NCI-H226 (cell line): ENCODE data around the gene AIFM3.

Experiments used
- DNase-seq: peaks from one replicate; pipeline ENCODE4 v3.0.0-alpha.2; 2015

Gene AIFM3

DNA sequence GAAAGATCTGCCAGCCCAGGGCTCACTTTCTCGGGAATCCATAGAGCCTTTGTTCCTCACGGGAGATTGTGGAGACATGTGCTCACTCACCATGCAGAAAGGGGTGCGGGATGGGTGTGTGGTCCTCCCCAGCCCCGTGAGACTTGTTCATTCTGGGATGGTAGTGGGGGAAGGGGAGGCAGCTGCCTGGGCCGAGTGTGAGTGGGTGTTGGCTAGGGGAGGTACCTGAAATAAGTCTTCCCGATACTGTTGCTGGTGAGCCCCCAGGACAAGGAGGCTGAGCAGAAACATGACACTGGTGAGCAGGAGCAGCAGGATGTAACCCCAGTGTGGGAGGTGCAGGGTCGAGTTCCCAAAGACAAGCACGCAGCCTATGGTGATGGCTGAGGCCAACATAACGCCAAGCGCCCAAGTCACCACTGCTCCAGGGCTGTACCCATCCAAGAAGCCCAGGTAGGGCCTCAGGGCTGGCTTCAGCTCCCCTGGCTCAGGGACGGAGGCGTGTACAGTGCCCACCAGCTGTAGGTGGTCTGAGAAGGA is 62.5 kb downstream of the AIFM3 start:
- DNase-seq, result no peak

DNA sequence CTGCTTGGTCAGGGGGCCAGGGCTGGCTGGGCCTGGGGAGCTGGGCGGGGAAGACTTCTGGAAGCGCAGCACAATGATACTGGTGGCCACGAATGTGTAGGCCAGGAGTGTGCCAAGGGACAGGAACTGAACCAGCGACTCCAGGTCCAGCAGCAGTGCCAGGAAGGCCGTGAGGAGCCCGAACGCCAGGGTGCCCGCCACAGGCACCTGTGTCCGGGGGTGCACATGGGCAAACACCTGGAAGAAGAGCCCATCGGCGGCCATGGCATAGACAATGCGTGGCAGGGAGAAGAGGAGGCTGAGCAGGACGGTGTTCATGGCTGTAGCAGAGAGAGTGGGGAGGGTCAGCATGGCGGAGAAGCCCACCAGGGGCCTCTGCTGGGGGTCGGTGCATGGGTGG is 63.0 kb downstream of the AIFM3 start:
- DNase-seq, result no peak
